22Rv1 (cell line): ENCODE measurements around the gene NT5DC2.

Source experiments
- H3K27ac ChIP-seq: fragments of 450-650 bp; 2 replicates; pipeline ENCODE4 v1.5.1; 2017
- ZFX ChIP-seq: fragments of 450-650 bp; IDR thresholded peaks from 2 replicates; pipeline ENCODE4 v1.6.1; 2017; ENCODE audit warnings: antibody characterized with exemption, borderline replicate concordance
- TF ChIP-seq, protein P1 (sequence below): fragments of 450-650 bp; IDR thresholded peaks from 2 replicates; pipeline ENCODE4 v1.5.1; 2017; ENCODE audit warnings: mild to moderate bottlenecking

Gene NT5DC2

DNA sequence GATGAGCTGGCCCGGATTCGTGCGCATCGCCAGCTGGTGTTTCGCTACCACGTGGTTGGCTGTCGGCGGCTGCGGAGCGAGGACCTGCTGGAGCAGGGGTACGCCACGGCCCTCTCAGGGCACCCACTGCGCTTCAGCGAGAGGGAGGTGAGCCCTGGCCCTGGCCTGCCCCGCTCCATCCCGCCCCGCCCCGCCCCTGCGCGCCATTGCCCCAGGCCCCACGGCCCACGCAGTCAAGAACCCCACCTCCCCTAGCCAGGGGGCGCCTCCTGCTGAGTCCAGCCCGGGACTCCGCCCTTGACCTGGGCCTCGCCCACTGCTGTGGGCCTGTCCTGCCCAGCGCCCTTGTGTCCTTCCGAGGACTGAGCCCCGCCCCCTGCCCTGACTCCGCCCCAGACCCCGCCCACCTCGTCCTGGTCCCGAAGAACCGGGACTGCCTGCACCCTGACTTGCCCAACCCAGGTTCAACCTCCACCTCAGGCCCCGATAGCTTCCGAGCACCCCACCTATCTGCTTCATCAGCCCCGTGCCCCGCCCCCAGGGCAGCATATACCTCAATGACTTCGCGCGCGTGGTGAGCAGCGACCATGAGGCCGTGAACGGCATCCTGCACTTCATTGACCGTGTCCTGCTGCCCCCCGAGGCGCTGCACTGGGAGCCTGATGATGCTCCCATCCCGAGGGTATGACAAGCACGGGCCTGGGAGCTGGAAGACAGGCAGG is 14.8 kb downstream of the NT5DC2 start:
- H3K27ac ChIP-seq = peak overlapping the region; percentile 50
- TF ChIP-seq, protein P1, sequence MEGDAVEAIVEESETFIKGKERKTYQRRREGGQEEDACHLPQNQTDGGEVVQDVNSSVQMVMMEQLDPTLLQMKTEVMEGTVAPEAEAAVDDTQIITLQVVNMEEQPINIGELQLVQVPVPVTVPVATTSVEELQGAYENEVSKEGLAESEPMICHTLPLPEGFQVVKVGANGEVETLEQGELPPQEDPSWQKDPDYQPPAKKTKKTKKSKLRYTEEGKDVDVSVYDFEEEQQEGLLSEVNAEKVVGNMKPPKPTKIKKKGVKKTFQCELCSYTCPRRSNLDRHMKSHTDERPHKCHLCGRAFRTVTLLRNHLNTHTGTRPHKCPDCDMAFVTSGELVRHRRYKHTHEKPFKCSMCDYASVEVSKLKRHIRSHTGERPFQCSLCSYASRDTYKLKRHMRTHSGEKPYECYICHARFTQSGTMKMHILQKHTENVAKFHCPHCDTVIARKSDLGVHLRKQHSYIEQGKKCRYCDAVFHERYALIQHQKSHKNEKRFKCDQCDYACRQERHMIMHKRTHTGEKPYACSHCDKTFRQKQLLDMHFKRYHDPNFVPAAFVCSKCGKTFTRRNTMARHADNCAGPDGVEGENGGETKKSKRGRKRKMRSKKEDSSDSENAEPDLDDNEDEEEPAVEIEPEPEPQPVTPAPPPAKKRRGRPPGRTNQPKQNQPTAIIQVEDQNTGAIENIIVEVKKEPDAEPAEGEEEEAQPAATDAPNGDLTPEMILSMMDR = no peak
- no peak for TF ChIP-seq ZFX

DNA sequence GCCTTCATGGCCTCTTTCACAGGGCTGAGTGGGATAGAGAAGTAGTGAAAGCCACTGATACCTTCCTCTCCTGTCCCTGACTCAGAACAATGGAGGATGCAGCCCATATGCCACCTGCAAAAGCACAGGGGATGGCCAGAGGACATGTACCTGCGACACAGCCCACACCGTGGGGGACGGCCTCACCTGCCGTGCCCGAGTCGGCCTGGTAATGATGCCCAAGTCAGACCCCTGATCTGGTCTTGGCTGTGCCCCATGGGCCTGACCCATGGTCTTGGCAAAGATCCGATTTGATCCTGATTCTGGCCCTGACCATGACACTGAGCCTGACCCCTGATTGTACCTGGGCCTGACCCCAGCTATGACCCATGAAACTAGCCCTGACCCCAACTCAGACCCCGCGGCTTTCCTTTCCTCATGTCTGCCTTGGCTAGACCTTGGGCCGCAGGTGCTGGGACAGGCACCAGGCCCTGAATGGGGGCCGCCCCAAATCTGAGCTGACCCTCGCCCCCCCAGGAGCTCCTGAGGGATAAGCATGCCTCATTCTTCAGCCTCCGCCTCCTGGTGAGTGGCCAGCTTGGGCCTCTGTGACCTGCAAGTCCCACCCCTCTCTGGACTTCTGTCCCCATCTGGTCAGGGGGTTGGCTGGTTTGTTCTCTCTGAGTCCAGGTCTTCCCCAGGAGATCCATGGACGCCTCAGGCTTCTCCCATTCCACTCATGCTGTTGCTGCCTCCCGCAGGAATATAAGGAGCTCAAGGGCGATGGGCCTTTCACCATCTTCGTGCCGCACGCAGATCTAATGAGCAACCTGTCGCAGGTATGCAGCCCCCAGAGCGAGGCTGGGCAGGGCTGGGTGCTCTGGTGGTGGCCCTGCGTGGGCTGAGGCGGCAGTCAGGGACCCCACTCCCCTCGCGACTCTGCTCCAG is 15.6 kb downstream of the NT5DC2 start:
- peak overlapping the region; percentile 50 for H3K27ac ChIP-seq
- no peak for TF ChIP-seq ZFX
- TF ChIP-seq, protein P1 = no peak

DNA sequence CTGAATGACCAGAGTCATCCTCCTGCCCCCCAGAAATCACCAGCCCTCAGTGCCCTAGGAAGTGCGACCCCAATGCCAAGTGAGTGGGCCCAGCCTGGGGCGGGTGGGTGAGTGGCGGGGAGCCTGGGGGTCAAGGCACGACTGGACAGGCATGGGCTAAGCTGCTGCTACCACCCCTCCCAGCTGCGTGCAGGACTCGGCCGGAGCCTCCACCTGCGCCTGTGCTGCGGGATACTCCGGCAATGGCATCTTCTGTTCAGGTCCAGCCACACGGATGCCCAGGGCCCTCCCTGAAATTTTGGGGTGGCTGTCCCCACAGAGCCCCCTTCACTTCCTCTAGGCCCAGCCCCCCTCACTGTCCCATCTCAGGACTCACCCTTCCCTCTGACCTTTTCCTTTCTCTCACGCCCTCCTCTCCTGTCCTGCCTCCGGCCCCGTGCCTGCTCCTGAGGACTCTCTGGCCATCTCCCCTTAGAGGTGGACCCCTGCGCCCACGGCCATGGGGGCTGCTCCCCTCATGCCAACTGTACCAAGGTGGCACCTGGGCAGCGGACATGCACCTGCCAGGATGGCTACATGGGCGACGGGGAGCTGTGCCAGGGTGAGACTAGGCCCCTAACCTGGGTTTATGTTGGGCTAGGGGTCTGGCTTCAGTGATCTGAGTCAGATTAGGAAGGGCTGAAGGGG is 17.0 kb downstream of the NT5DC2 start:
- no peak overlapping the region for H3K27ac ChIP-seq

DNA sequence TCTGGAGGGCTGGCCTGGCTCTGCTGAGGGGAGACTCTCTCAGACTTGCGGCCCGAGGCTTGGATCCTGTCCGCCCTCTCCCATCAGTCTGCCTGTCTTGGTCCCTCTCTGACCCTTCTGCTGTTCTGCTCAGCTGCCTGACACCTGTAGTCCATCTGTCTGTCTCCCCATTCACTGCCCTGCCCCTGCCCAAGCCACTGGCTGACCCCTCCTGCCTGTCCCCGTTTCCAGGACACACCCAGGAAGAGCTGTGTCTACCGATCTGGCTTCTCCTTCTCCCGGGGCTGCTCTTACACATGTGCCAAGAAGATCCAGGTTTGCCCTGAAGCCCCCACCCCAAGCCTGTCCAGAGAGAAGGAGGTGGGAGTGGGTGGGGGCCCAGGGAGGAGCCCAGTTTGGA is 18.5 kb downstream of the NT5DC2 start:
- H3K27ac ChIP-seq = no peak overlapping the region
- TF ChIP-seq, protein P1 = no peak
- TF ChIP-seq ZFX = no peak

More for the DNA sequence above, 17.0 kb downstream of the NT5DC2 start:
- TF ChIP-seq ZFX = no peak
- TF ChIP-seq, protein P1 = no peak

DNA sequence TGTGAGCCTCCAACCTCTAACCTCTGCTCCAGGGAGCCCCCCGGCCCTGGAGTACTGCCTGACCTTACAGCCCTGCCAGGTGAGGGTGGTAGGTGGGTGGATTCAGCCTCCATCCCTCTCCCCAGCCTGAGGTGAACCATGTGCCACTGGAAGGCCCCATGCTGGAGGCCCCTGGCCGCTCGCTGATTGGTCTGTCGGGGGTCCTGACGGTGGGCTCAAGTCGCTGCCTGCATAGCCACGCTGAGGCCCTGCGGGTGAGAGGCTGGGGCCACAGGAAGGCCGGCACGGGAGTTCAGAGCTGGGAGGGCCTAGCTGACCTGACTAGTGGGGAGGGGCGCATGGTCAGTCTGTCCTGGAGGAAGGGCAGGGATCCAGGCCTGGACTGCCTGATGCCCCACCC is 19.1 kb downstream of the NT5DC2 start:
- no peak for TF ChIP-seq ZFX
- TF ChIP-seq, protein P1 = no peak
- no peak overlapping the region for H3K27ac ChIP-seq

DNA sequence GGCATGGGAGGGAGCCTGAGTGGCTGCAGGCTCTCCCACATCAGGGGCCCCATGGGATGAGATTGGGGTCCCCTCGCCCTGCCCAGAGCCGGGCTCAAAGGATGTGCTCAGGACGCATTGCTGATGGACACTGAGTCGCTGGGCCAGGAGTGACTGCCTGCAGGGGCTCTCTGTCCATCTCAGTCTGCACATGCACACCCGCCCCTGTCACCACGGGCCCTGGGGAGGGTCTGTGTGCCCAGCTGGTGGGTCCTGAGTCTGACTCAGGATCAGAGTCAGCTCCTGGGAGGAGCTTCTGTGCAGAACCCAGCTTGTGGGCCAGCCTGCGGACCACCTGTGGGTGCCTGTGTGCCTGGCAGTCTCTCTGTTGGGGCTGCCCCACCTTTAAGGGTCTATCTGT is 20.4 kb downstream of the NT5DC2 start:
- TF ChIP-seq ZFX = no peak
- TF ChIP-seq, protein P1 = no peak
- no peak overlapping the region for H3K27ac ChIP-seq

DNA sequence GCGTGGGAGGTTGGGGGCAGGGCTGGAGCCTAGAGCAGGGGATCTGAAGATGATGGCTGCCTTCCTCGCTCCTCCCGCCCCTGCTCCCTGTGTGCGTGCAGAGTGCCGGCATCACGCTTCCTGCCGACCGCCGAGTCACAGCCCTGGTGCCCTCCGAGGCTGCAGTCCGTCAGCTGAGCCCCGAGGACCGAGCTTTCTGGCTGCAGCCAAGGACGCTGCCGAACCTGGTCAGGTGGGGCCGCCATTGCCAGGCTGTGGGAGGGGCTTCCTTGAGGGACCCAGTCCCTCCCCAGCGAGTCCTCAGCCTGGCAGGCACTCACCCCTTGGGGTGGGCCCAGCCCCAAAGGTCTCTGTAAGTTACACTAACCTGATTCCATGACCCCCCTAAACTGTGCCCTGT is 20.9 kb downstream of the NT5DC2 start:
- TF ChIP-seq, protein P1 = no peak
- TF ChIP-seq ZFX = no peak
- H3K27ac ChIP-seq = no peak overlapping the region
